Adipocyte (in vitro differentiated cells): ENCODE measurements around the gene FLOT1.

Experiments
- DNase-seq: peaks from one replicate; pipeline ENCODE4 v3.0.0-alpha.2; 2015; ENCODE audit warnings: low read depth
- H3K27me3 ChIP-seq: replicated peaks from 2 replicates; pipeline ENCODE4 v1.7.0; 2013; ENCODE audit warnings: mild to moderate bottlenecking, low read length, moderate library complexity; ENCODE audit not compliant: control insufficient read depth, insufficient read depth
- H3K36me3 ChIP-seq: 2 replicates; pipeline ENCODE4 v1.7.0; 2013; ENCODE audit warnings: low read length, mild to moderate bottlenecking, moderate library complexity; ENCODE audit not compliant: control insufficient read depth, insufficient read depth, severe bottlenecking
- H3K4me1 ChIP-seq: 2 replicates; pipeline ENCODE4 v1.7.0; 2013; ENCODE audit warnings: mild to moderate bottlenecking, low read length, moderate library complexity; ENCODE audit not compliant: control insufficient read depth, insufficient read depth
- H3K4me3 ChIP-seq: 2 replicates; pipeline ENCODE4 v1.7.0; 2013; ENCODE audit warnings: mild to moderate bottlenecking, low read length, moderate library complexity
- H3K9ac ChIP-seq: 2 replicates; pipeline ENCODE4 v1.7.0; 2013; ENCODE audit warnings: mild to moderate bottlenecking, low read length, moderate library complexity
- H3K9me3 ChIP-seq: 2 replicates; pipeline ENCODE4 v1.7.0; 2013; ENCODE audit warnings: mild to moderate bottlenecking, low read length, moderate library complexity; ENCODE audit not compliant: control insufficient read depth

The FLOT1 gene

DNA sequence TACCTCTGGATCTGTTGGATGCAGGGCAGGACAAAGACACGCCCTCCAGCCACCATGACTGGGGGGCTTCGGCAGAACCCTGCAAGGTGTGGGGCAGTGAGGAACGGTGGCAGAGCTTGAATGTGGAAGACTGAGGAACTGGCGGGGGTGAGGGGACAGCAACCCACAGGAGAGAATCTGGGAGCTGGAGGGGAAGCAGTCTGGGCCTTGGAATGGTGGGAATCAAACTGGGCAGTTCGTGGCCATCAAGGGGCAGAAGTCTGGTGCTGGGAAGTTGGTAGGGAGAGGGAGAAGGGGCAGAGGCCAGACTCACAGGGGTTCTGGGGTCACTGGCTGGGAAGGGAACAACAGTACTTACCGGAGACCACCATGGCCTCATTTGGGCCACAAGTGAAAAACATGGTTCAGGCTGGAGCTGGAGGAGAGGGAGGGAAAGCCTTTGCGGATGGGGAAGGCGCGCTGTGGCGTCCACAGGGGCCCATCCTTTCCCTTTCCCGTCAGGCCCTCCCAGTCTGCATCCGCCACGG is 635 bp downstream of the FLOT1 start:
- peaks cover 37% of the 10 kb centered on the region for H3K36me3 ChIP-seq
- DNase-seq, result peak; percentile 76
- peaks cover 34% of the 10 kb centered on the region for H3K4me1 ChIP-seq
- H3K9ac ChIP-seq, result peak overlapping the region; percentile 95
- H3K9me3 ChIP-seq, result no peaks in the 10 kb centered on the region
- H3K27me3 ChIP-seq, result no peaks in the 10 kb centered on the region
- peak overlapping the region; percentile 93 for H3K4me3 ChIP-seq

GRCh38 chr6:30741063-30741779 is 1.3 kb downstream of the FLOT1 start:
- Histone ChIP-seq H3K9ac (peak overlapping the region; percentile 95), H3K4me3 (peak overlapping the region; percentile 93), H3K27me3 (no peaks in the 10 kb centered on the region), H3K4me1 (peaks cover 34% of the 10 kb centered on the region), H3K9me3 (no peaks in the 10 kb centered on the region), H3K36me3 (peaks cover 39% of the 10 kb centered on the region)
- peak; percentile 21 for DNase-seq

DNA sequence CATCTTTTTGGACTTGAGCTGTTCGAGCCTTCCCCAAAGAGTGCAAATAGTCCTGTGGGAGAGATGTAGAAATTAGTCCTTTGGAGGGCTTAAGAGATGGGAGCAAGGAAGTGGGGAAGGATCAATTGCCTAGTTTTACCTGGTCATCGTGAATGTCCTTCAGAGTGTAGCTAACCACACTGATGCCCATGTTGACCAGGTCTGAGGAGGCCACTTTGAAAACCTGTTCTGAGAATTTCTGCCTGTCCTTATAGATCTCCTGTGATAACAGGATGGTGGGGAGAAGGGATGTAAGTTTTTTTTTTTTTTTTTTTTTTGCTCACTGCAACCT is 2.0 kb downstream of the FLOT1 start:
- H3K4me1 ChIP-seq, result peaks cover 34% of the 10 kb centered on the region
- H3K9me3 ChIP-seq, result no peaks in the 10 kb centered on the region
- DNase-seq, result no peak
- H3K27me3 ChIP-seq, result no peaks in the 10 kb centered on the region
- H3K4me3 ChIP-seq, result no peak overlapping the region
- H3K36me3 ChIP-seq, result peaks cover 46% of the 10 kb centered on the region
- no peak overlapping the region for H3K9ac ChIP-seq

DNA sequence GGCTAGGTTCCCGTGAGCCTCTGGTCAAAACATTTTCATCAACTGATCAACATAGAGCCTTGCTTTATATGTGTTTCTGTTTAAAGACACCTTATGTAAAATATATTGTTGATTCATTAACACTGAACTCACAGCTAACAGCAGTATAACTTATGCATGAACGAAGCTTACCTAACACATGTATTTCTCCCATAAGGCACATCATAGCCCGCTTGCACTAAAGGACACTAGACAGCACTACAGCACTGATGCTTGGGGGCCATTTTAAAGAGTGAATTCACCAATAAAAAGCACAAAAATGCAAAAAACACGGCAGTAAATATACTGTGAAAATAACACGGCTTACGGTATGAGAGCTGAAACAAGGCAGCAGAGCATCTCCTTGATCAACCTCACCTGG is 4.0 kb downstream of the FLOT1 start:
- H3K27me3 ChIP-seq, result no peaks in the 10 kb centered on the region
- H3K36me3 ChIP-seq, result peaks cover 63% of the 10 kb centered on the region
- peak overlapping the region; percentile 17 for H3K9ac ChIP-seq
- H3K4me1 ChIP-seq, result peaks cover 27% of the 10 kb centered on the region
- no peak overlapping the region for H3K4me3 ChIP-seq
- DNase-seq, result no peak
- H3K9me3 ChIP-seq, result no peaks in the 10 kb centered on the region

GRCh38 chr6:30735668-30736314 is 6.7 kb downstream of the FLOT1 start:
- H3K36me3 ChIP-seq, result peaks cover 83% of the 10 kb centered on the region
- no peak overlapping the region for H3K4me3 ChIP-seq
- no peaks in the 10 kb centered on the region for H3K9me3 ChIP-seq
- no peak overlapping the region for H3K9ac ChIP-seq
- H3K4me1 ChIP-seq, result peaks cover 9% of the 10 kb centered on the region
- H3K27me3 ChIP-seq, result no peaks in the 10 kb centered on the region
- no peak for DNase-seq

- H3K4me1 ChIP-seq, result peaks cover 11% of the 10 kb centered on the region
- no peak overlapping the region for H3K9ac ChIP-seq
- no peaks in the 10 kb centered on the region for H3K9me3 ChIP-seq
- H3K4me3 ChIP-seq, result no peak overlapping the region
- DNase-seq, result no peak
- peaks cover 75% of the 10 kb centered on the region for H3K36me3 ChIP-seq
- no peaks in the 10 kb centered on the region for H3K27me3 ChIP-seq
Observed at GRCh38 chr6:30732237-30732943, 10.1 kb downstream of the FLOT1 start.

GRCh38 chr6:30730601-30731435 is 11.7 kb downstream of the FLOT1 start:
- Histone ChIP-seq H3K4me1 (peaks cover 19% of the 10 kb centered on the region), H3K4me3 (no peak overlapping the region), H3K9ac (no peak overlapping the region), H3K36me3 (peaks cover 71% of the 10 kb centered on the region), H3K27me3 (no peaks in the 10 kb centered on the region), H3K9me3 (no peaks in the 10 kb centered on the region)
- DNase-seq, result no peak

- peak overlapping the region; percentile 24 for H3K9ac ChIP-seq
- H3K36me3 ChIP-seq, result peaks cover 74% of the 10 kb centered on the region
- DNase-seq, result peak; percentile 36
- H3K27me3 ChIP-seq, result no peaks in the 10 kb centered on the region
- H3K9me3 ChIP-seq, result no peaks in the 10 kb centered on the region
- peak overlapping the region; percentile 20 for H3K4me3 ChIP-seq
- H3K4me1 ChIP-seq, result peaks cover 43% of the 10 kb centered on the region
Observed at GRCh38 chr6:30727920-30728553, 14.4 kb downstream of the FLOT1 start.

DNA sequence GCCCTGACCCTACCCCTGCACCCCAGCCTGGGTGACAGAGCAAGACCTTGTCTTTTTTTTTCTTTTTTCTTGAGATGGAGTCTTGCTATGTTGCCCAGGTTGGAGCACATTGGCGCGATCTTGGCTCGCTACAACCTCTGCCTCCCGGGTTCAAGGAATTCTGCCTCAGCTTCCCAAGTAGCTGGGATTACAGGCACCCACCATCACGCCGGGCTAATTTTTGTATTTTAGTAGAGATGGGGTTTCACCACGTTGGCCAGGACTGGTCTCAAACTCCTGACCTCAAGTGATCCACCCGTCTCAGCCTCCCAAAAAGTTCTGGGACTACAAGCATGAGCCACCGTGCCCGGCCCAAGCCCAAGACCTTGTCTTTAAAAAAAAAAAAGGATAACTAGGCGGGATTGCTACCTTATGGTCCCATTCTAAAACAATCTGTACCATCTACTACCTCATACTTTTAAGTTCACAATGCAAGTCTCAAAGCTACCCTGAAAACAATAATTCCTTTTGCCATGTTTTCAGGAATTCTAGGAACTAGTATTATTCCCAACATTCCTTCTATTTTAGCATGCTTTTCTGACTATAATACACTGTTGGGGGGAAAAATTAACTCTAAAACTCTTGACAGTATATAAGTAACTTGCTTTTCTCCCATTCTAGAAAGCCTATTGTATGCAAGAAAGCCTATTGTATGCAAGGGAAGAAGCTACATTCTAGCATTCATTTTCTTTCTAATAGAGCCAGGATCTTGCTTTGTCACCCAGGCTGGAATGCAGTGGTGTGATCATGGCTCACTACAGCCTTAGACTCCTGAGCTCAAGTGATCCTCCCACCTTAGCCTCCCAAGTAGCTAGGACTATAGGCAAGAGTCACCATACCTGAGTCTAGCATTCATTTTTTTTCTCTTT is 15.7 kb downstream of the FLOT1 start:
- Histone ChIP-seq H3K36me3 (peaks cover 68% of the 10 kb centered on the region), H3K9ac (peak overlapping the region; percentile 24), H3K9me3 (no peaks in the 10 kb centered on the region), H3K4me1 (peaks cover 51% of the 10 kb centered on the region), H3K27me3 (no peaks in the 10 kb centered on the region), H3K4me3 (no peak overlapping the region)
- no peak for DNase-seq
